Ascending aorta (tissue), 2 donors: ENCODE measurements around the gene PRDM5. TPM values are rescaled to one million over a fixed set of nuclear protein-coding genes. Genes with fewer than 3 reads are reported as not detected.

ENCODE experiments used
- DNase-seq, 2 donors: peaks; one replicate each; pipeline ENCODE4 v3.0.0-alpha.2; 2019; ENCODE audit warnings: low spot score in 2 of 2
- H3K27ac ChIP-seq, 2 donors: fragments of 200-600 bp; sonication (generic); one replicate each; pipeline ENCODE4 v1.5.1; 2016 to 2017; ENCODE audit warnings: mild to moderate bottlenecking in 1 of 2
- H3K27me3 ChIP-seq: fragments of 200-600 bp; sonication (generic); one replicate; pipeline ENCODE4 v1.5.1; 2017
- H3K36me3 ChIP-seq, 2 donors: fragments of 200-600 bp; sonication (generic); one replicate each; pipeline ENCODE4 v1.5.1; 2016
- H3K4me1 ChIP-seq, 2 donors: fragments of 200-600 bp; sonication (generic); one replicate each; pipeline ENCODE4 v1.5.1; 2016 to 2017; ENCODE audit warnings: mild to moderate bottlenecking in 1 of 2
- H3K4me3 ChIP-seq, 2 donors: fragments of 200-600 bp; sonication (generic); one replicate each; pipeline ENCODE4 v1.5.1; 2016 to 2017; ENCODE audit warnings: mild to moderate bottlenecking in 1 of 2
- H3K9me3 ChIP-seq, 2 donors: fragments of 200-600 bp; sonication (generic); one replicate each; pipeline ENCODE4 v1.5.1; 2016
- CTCF ChIP-seq, 3 experiments: fragments of 200-600 bp in 2 of 3; fragments of 450-650 bp in 1 of 3; sonication (generic) in 2 of 3; IDR thresholded peaks; one replicate each; pipeline ENCODE4 v1.5.1; 2016 to 2019; ENCODE audit warnings: antibody characterized with exemption in 3 of 3, mild to moderate bottlenecking in 1 of 3, moderate library complexity in 1 of 3
- intact Hi-C: fragments of 100-400 bp; cut with DNase I; formaldehyde crosslinking; loops from one replicate; pipeline ENCODE4 v1.15.1; 2023
- total RNA-seq: library from RNA; depleted of rRNA; stranded (reverse); fragments of >200 nt; gene quantifications from one replicate; pipeline ENCODE4 v1.1.0, GENCODE V29; 2016

Gene PRDM5
- total RNA-seq, 1 donor from 2014 or later: 14.9 TPM

- intact Hi-C loops: no loop called here
- Histone ChIP-seq H3K36me3 (no peaks in the 10 kb centered on the region), H3K4me3 (no peak overlapping the region), H3K27ac (no peak overlapping the region), H3K4me1 (no peaks in the 10 kb centered on the region), H3K27me3 (no peaks in the 10 kb centered on the region), H3K9me3 (no peaks in the 10 kb centered on the region)
- TF ChIP-seq CTCF (IDR thresholded peaks at IDR 0.05): no peak
- no peak for DNase-seq
Observed at GRCh38 chr4:120927801-120928409, 5.4 kb upstream of the PRDM5 start.

GRCh38 chr4:120926358-120927025 lies 4.0 kb upstream of the PRDM5 start:
- no peaks in the 10 kb centered on the region for H3K4me1 ChIP-seq
- H3K27ac ChIP-seq: no peak overlapping the region
- no peak for TF ChIP-seq CTCF (IDR thresholded peaks at IDR 0.05)
- no peak overlapping the region for H3K4me3 ChIP-seq
- no peaks in the 10 kb centered on the region for H3K9me3 ChIP-seq
- intact Hi-C loops: no loop called here
- no peak for DNase-seq
- no peaks in the 10 kb centered on the region for H3K27me3 ChIP-seq
- no peaks in the 10 kb centered on the region for H3K36me3 ChIP-seq

GRCh38 chr4:120924931-120925330 lies 2.4 kb upstream of the PRDM5 start:
- no peak for TF ChIP-seq CTCF (IDR thresholded peaks at IDR 0.05)
- H3K27me3 ChIP-seq: no peaks in the 10 kb centered on the region
- no peaks in the 10 kb centered on the region for H3K36me3 ChIP-seq
- H3K4me1 ChIP-seq: peaks cover 0 to 4% of the 10 kb centered on the region in 2 donors
- intact Hi-C loops: loop anchor here (5.0 kb wide), 2 partner anchors 147 to 408 kb away; partner anchors contain the start of gene NDNF
- no peaks in the 10 kb centered on the region for H3K9me3 ChIP-seq
- H3K27ac ChIP-seq: no peak overlapping the region
- no peak for DNase-seq
- no peak overlapping the region for H3K4me3 ChIP-seq

DNA sequence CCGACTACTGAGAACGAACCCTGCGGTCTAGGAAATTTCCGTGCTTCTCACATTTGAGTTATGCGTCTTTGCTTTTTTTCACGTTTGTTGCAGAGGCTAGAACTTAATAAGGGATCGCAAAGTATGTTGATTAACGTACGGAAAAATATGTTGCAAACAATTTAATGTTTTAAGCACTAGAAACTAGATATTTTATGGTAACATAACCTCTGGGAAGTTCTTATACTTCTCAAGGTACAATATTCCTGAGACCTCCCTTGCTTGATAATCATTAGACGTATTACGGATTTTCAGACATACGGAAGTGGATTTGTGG lies 639 bp upstream of the PRDM5 start:
- TF ChIP-seq CTCF (IDR thresholded peaks at IDR 0.05): no peak
- H3K27me3 ChIP-seq: no peaks in the 10 kb centered on the region
- H3K27ac ChIP-seq: peak overlapping the region; percentile 94 to 98
- H3K9me3 ChIP-seq: no peaks in the 10 kb centered on the region
- intact Hi-C loops: loop anchor here (5.0 kb wide), 2 partner anchors 149 to 406 kb away; partner anchors contain the start of gene NDNF
- H3K36me3 ChIP-seq: no peaks in the 10 kb centered on the region
- H3K4me3 ChIP-seq: peak overlapping the region; percentile 69 to 70
- H3K4me1 ChIP-seq: peaks cover 0 to 12% of the 10 kb centered on the region in 2 donors
- no peak for DNase-seq

DNA sequence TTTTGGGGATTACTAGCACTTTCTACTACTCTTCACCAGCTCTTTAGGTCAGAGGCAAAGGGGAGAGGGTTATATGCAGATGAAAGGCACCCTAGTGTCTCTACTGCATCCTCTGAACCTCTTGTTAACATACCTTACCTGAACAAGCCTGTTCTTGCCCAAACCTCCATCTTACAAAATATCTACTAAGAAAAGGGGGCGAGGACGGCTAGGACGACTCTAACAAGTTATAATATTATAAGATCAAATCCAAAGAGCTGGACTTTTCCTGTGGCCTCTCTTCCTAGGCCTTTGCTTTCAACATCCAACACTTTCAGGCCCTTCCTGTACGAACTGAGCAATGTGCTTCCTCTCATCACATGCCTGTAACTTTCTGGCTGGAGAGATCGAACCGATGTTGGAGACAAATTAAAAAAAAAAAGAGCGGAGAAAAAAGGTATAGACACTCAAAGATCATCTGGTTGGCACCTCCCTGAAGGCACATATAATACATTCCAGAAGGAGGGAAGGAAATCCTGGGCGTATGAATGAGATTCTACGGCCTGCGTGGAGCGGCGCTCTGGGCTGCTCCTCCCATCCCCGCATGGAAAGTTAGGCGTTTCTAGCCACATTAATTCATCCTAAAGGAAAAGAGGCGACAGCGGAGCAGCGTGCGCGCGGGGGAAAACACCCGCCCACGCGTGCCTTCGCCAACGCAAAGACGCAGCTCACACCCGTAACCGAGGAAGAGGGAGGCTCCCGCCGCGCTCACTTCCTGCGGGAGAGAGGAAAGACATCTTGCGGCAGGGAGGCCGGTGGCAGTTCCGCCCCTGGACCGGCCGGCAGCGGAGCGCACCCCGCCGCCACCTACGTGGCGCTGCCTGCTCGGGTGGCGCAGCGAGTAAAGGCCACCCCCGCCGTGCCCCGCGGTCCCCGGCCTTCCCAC lies 808 bp downstream of the PRDM5 start:
- peak in 1 of 2 donors; percentile 88 for DNase-seq
- H3K27ac ChIP-seq: peak overlapping the region; percentile 94 to 98
- peak in 1 of 3 experiments; percentile 2 for TF ChIP-seq CTCF (IDR thresholded peaks at IDR 0.05)
- H3K27me3 ChIP-seq: no peaks in the 10 kb centered on the region
- intact Hi-C loops: loop anchor here (5.0 kb wide), 2 partner anchors 151 to 404 kb away; partner anchors contain the start of gene NDNF
- H3K4me1 ChIP-seq: peaks cover 0 to 12% of the 10 kb centered on the region in 2 donors
- peak overlapping the region; percentile 69 to 70 for H3K4me3 ChIP-seq
- H3K9me3 ChIP-seq: no peaks in the 10 kb centered on the region
- H3K36me3 ChIP-seq: no peaks in the 10 kb centered on the region
